Panc1 (cell line): ENCODE results near the gene DSCAML1. TPM values are rescaled to one million over a fixed set of nuclear protein-coding genes. Genes with fewer than 3 reads are reported as not detected.

Source experiments
- ATAC-seq: fragments of 200-7000 bp; cut with Tn5 transposase; 2 replicates; pipeline ENCODE4 v1.9.1; 2020; ENCODE audit warnings: mild to moderate bottlenecking, moderate library complexity
- BruUV-seq: library from RNA; stranded (reverse); fragments of 400-500 nt; replicated peaks from 2 replicates; lab custom pipeline; 2021; lab: Mats Ljungman, UMichigan
- CTCF ChIA-PET: fragments of 300-600 bp; sonication (Branson Sonifier 250); formaldehyde crosslinking; loops from one replicate; lab custom pipeline; 2022; ENCODE audit warnings: antibody characterized with exemption; lab: Charles Lee
- POLR2A ChIA-PET: fragments of 300-600 bp; sonication (Branson Sonifier 250); formaldehyde crosslinking; loops from one replicate; lab custom pipeline; 2022; ENCODE audit warnings: antibody characterized with exemption; lab: Charles Lee
- DNase-seq: peaks from one replicate; pipeline ENCODE4 v3.0.0-alpha.2; 2010; ENCODE audit warnings: low read depth, low spot score
- H3K27ac ChIP-seq: 2 replicates; pipeline ENCODE4 v1.5.1; 2011; ENCODE audit warnings: mild to moderate bottlenecking, low read length, inconsistent platforms
- H3K27me3 ChIP-seq: fragments of 200-500 bp; sonication (Bioruptor generic); 2 replicates; pipeline ENCODE4 v1.6.0; 2014; ENCODE audit warnings: low read length, inconsistent platforms; ENCODE audit not compliant: control insufficient read depth, insufficient read depth
- H3K36me3 ChIP-seq: fragments of 200-500 bp; sonication (Bioruptor generic); 2 replicates; pipeline ENCODE4 v1.5.1; 2014; ENCODE audit warnings: inconsistent platforms, mild to moderate bottlenecking, low read length, moderate library complexity; ENCODE audit not compliant: control insufficient read depth, insufficient read depth
- H3K4me1 ChIP-seq: 2 replicates; pipeline ENCODE4 v1.5.1; 2011; ENCODE audit warnings: inconsistent platforms, mild to moderate bottlenecking, low read length, moderate library complexity; ENCODE audit not compliant: control insufficient read depth, insufficient read depth
- H3K4me3 ChIP-seq, 2 experiments: 2 replicates each; pipeline ENCODE4 v1.5.1; 2011 to 2012; ENCODE audit warnings: low read depth in 2 of 2, low read length in 2 of 2, mild to moderate bottlenecking in 2 of 2, inconsistent platforms in 1 of 2, moderate library complexity in 1 of 2
- H3K9me3 ChIP-seq: fragments of 200-500 bp; sonication (Bioruptor generic); 2 replicates; pipeline ENCODE4 v1.5.1; 2014; ENCODE audit warnings: low read depth, mild to moderate bottlenecking, inconsistent platforms, low read length, moderate library complexity; ENCODE audit not compliant: control insufficient read depth, insufficient read depth
- CTCF ChIP-seq: fragments of 450-650 bp; IDR thresholded peaks from 2 replicates; pipeline ENCODE4 v1.5.1; 2017; ENCODE audit warnings: mild to moderate bottlenecking
- SIN3A ChIP-seq: IDR thresholded peaks from 2 replicates; pipeline ENCODE4 v1.6.1; 2012; ENCODE audit warnings: low read depth, mild to moderate bottlenecking, low read length, moderate library complexity, borderline replicate concordance; ENCODE audit not compliant: insufficient read depth
- TCF7L2 ChIP-seq: IDR thresholded peaks from 2 replicates; pipeline ENCODE4 v1.6.1; 2011; ENCODE audit warnings: mild to moderate bottlenecking, low read depth, low read length, inconsistent platforms
- in situ Hi-C: cut with HindIII; loops from 2 replicates; pipeline ENCODE4 v1.10.0; 2016; ENCODE audit warnings: low sequenced_read_pairs, low pct_unique_long_range_greater_than_20kb
- intact Hi-C: fragments of 100-400 bp; cut with micrococcal nuclease; formaldehyde crosslinking; loops from one replicate; pipeline ENCODE4 v1.10.0; 2022; ENCODE audit not compliant: unreplicated experiment
- total RNA-seq: library from RNA; stranded (reverse); gene quantifications from one replicate; pipeline ENCODE4 v1.2.1, GENCODE V29; 2021; ENCODE audit not compliant: unreplicated experiment
- TF ChIP-seq, protein P1 (sequence below), 2 experiments: IDR thresholded peaks; 2 replicates each; pipeline ENCODE4 v1.6.1; 2011 to 2012; ENCODE audit warnings: low read depth in 2 of 2, control low read depth in 1 of 2, low read length in 1 of 2, mild to moderate bottlenecking in 1 of 2, moderate library complexity in 1 of 2; ENCODE audit not compliant: insufficient read depth in 1 of 2

DSCAML1 gene
- total RNA-seq, 1 experiment from 2014 or later, result 1.6 TPM

DNA sequence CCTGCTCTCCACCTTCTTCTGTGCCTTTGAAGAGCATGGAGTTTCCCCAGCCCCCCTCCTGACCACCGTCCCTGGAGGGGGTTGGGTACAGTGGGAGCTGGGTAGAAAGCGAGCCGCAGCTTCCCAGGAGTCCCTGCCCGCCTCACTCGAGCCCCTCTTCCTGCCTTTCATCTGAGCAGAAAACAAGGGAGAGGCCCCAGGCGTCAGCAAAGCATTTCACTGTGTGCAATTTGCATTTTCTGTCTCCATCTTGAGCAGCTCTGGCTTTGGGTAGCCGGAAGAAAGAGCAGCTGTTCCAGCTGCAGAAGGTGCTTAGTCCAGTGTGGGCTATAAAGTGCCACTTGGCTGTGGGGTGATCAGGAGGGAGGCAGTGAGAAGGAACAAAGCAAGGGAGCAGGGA is 239.7 kb downstream of the DSCAML1 start:
- Histone ChIP-seq H3K4me3 (no peak overlapping the region), H3K36me3 (no peaks in the 10 kb centered on the region), H3K4me1 (no peaks in the 10 kb centered on the region), H3K27ac (no peak overlapping the region), H3K9me3 (no peaks in the 10 kb centered on the region), H3K27me3 (peaks cover 11% of the 10 kb centered on the region)
- ChIA-PET CTCF (no interaction called here), POLR2A (no interaction called here)
- ATAC-seq (no peak), DNase-seq (no peak)
- BruUV-seq, result no TSS peak
- TF ChIP-seq, protein P1, sequence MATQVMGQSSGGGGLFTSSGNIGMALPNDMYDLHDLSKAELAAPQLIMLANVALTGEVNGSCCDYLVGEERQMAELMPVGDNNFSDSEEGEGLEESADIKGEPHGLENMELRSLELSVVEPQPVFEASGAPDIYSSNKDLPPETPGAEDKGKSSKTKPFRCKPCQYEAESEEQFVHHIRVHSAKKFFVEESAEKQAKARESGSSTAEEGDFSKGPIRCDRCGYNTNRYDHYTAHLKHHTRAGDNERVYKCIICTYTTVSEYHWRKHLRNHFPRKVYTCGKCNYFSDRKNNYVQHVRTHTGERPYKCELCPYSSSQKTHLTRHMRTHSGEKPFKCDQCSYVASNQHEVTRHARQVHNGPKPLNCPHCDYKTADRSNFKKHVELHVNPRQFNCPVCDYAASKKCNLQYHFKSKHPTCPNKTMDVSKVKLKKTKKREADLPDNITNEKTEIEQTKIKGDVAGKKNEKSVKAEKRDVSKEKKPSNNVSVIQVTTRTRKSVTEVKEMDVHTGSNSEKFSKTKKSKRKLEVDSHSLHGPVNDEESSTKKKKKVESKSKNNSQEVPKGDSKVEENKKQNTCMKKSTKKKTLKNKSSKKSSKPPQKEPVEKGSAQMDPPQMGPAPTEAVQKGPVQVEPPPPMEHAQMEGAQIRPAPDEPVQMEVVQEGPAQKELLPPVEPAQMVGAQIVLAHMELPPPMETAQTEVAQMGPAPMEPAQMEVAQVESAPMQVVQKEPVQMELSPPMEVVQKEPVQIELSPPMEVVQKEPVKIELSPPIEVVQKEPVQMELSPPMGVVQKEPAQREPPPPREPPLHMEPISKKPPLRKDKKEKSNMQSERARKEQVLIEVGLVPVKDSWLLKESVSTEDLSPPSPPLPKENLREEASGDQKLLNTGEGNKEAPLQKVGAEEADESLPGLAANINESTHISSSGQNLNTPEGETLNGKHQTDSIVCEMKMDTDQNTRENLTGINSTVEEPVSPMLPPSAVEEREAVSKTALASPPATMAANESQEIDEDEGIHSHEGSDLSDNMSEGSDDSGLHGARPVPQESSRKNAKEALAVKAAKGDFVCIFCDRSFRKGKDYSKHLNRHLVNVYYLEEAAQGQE (IDR thresholded peaks at IDR 0.05; ENCODE audit: insufficient read depth in 1 of 2, low read depth in 2 of 2, low read length in 1 of 2), result no peak
- no peak for TF ChIP-seq CTCF
- in situ Hi-C loops, result no loop called here
- intact Hi-C loops, result no loop called here

- TF ChIP-seq TCF7L2 (no peak), SIN3A (no peak)
- TF ChIP-seq, protein P1 (IDR thresholded peaks at IDR 0.05; ENCODE audit: insufficient read depth in 1 of 2, low read depth in 2 of 2, low read length in 1 of 2), result no peak
- no peak for DNase-seq
- CTCF ChIA-PET, result no interaction called here
Measured at GRCh38 chr11:117554601-117555333, 242.2 kb downstream of the DSCAML1 start.

More at GRCh38 chr11:117554601-117555333, 242.2 kb downstream of the DSCAML1 start:
- no TSS peak for BruUV-seq
- POLR2A ChIA-PET, result no interaction called here
- in situ Hi-C loops (no loop called here), intact Hi-C loops (no loop called here)
- H3K27ac ChIP-seq, result no peak overlapping the region
- H3K4me1 ChIP-seq, result no peaks in the 10 kb centered on the region
- peaks cover 13% of the 10 kb centered on the region for H3K27me3 ChIP-seq
- H3K4me3 ChIP-seq, result no peak overlapping the region
- no peaks in the 10 kb centered on the region for H3K36me3 ChIP-seq
- ATAC-seq, result no peak
- no peaks in the 10 kb centered on the region for H3K9me3 ChIP-seq
